Measurements from ENCODE around the gene CDC42BPA. TPM values are rescaled to one million over a fixed set of nuclear protein-coding genes. Genes with fewer than 3 reads are reported as not detected.

CDC42BPA gene
- total RNA-seq, 1 donor from 2014 or later = 1.0 TPM

Other genes starting within 250 kb of the CDC42BPA start
- gene ZNF678, start 245.1 kb upstream of the CDC42BPA start, total RNA-seq = 4.2 and 5.0 TPM in 2 replicates

Measured in activated T-helper 1 cell treated with anti-CD3 and anti-CD28 coated beads, Interleukin-12 subunit alpha, Interleukin-12 subunit beta, Interleukin-2, Interleukin-4 antibody, amounts not matched to agents 30 ng/mL and 10 ng/mL and 1 ng/mL, durations not matched to agents 14 hours and 24 hours and 36 hours (primary cell).